ENCODE data around the gene TOMM40. TPM values are rescaled to one million over a fixed set of nuclear protein-coding genes. Genes with fewer than 3 reads are reported as not detected.

Gene TOMM40
- polyA plus RNA-seq, 1 experiment: 21.7 TPM

DNA sequence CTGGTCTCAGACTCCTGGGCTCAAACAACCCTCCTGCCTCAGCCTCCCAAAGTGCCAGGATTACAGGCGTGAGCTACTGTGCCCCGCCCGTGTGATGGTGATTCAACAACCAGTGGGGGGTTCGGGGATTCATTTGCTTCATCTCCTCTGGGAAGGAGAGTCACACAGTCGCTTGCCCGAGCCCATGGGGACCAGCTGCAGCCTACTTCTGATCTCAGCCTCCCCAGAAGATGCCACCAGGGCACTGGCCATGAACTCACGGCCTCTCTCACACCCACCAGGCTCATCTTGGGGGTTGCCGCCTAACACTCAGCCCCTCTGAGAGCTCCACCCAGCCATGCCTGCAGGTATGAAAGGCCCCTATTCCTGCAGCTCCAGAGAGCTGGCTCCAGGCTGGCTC lies 6.8 kb downstream of the TOMM40 start:
- Histone ChIP-seq H3K4me3 (ENCODE audit: low read depth, low read length) (no peak overlapping the region), H3K27me3 (ENCODE audit: control insufficient read depth, insufficient read depth, low read length) (no peaks in the 10 kb centered on the region), H3K27ac (ENCODE audit: low read depth, low read length) (no peak overlapping the region), H3K9me3 (ENCODE audit: control insufficient read depth, insufficient read depth, low read length) (no peaks in the 10 kb centered on the region)
- ChIA-PET POLR2A (no interaction called here), CTCF (no interaction called here)
- TF ChIP-seq, protein P1, sequence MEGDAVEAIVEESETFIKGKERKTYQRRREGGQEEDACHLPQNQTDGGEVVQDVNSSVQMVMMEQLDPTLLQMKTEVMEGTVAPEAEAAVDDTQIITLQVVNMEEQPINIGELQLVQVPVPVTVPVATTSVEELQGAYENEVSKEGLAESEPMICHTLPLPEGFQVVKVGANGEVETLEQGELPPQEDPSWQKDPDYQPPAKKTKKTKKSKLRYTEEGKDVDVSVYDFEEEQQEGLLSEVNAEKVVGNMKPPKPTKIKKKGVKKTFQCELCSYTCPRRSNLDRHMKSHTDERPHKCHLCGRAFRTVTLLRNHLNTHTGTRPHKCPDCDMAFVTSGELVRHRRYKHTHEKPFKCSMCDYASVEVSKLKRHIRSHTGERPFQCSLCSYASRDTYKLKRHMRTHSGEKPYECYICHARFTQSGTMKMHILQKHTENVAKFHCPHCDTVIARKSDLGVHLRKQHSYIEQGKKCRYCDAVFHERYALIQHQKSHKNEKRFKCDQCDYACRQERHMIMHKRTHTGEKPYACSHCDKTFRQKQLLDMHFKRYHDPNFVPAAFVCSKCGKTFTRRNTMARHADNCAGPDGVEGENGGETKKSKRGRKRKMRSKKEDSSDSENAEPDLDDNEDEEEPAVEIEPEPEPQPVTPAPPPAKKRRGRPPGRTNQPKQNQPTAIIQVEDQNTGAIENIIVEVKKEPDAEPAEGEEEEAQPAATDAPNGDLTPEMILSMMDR (IDR thresholded peaks at IDR 0.05; ENCODE audit: low read depth, low read length): no peak
- no peak for DNase-seq (ENCODE audit: low read depth, low spot score)

DNA sequence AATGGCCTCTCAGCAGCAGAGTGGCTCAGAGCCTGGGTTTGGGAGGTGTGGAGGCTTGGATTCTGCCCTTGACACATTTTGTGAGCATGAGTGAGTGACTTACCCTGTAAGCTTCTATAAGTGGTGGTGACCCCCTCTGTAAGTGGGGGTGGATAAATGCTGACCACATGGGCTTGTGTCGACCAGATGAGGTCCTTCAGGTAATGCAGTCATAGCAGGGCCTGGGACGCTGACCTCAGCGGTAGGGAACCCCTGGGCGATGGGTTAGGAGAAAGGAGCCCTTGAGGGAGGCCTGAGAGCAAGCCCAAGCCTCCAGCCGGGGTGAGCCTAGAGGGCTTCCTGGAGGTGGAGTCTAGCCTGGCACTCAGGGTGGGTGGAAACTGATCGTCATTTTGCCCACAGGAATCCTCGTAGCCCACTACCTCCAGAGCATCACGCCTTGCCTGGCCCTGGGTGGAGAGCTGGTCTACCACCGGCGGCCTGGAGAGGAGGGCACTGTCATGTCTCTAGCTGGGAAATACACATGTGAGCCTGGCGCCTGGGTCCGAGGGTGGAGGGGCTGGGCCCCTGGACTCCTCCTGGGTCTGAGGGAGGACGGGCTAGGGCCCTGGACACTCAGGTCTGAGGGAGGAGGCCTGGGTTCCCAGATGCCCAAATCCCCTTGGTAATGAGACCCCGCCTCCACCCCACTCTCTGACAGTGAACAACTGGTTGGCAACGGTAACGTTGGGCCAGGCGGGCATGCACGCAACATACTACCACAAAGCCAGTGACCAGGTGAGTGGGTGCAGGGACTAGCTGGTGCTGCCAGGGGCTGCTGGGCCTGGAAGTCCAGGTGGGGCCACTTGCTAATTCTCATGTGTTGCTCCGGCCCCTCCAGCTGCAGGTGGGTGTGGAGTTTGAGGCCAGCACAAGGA lies 9.5 kb downstream of the TOMM40 start:
- TF ChIP-seq, protein P1 (IDR thresholded peaks at IDR 0.05; ENCODE audit: low read depth, low read length): no peak
- Histone ChIP-seq H3K9me3 (ENCODE audit: control insufficient read depth, insufficient read depth, low read length) (no peaks in the 10 kb centered on the region), H3K4me3 (ENCODE audit: low read depth, low read length) (no peak overlapping the region), H3K27ac (ENCODE audit: low read depth, low read length) (no peak overlapping the region), H3K27me3 (ENCODE audit: control insufficient read depth, insufficient read depth, low read length) (peaks cover 5% of the 10 kb centered on the region)
- ChIA-PET CTCF (interaction anchor here (0.6 to 0.8 kb wide), 2 partner anchors 36 to 52 kb away, joined by 3 to 8 read pairs; no protein-coding TSS in a partner anchor), POLR2A (no interaction called here)
- no peak for DNase-seq (ENCODE audit: low read depth, low spot score)

DNA sequence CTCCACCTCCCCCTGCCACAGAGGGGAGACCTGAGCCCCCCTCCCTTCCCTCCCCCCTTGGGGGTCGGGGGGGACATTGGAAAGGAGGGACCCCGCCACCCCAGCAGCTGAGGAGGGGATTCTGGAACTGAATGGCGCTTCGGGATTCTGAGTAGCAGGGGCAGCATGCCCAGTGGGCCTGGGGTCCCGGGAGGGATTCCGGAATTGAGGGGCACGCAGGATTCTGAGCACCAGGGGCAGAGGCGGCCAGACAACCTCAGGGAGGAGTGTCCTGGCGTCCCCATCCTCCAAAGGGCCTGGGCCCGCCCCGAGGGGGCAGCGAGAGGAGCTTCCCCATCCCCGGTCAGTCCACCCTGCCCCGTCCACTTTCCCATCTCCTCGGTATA lies 12.2 kb downstream of the TOMM40 start:
- POLR2A ChIA-PET: interaction anchor here (0.5 kb wide), 1 partner anchor 12 kb away, joined by 3 read pairs; no protein-coding TSS in a partner anchor
- TF ChIP-seq, protein P1 (IDR thresholded peaks at IDR 0.05; ENCODE audit: low read depth, low read length): no peak
- peaks cover 9% of the 10 kb centered on the region for H3K27me3 ChIP-seq (ENCODE audit: control insufficient read depth, insufficient read depth, low read length)
- H3K27ac ChIP-seq (ENCODE audit: low read depth, low read length): no peak overlapping the region
- no peaks in the 10 kb centered on the region for H3K9me3 ChIP-seq (ENCODE audit: control insufficient read depth, insufficient read depth, low read length)
- H3K4me3 ChIP-seq (ENCODE audit: low read depth, low read length): no peak overlapping the region
- DNase-seq (ENCODE audit: low read depth, low spot score): no peak
- CTCF ChIA-PET: interaction anchor here (0.6 to 4.5 kb wide), 6 partner anchors 8 to 119 kb away, joined by 4 to 101 read pairs (median 8); partner anchors contain the start of genes APOC1 and CLPTM1

DNA sequence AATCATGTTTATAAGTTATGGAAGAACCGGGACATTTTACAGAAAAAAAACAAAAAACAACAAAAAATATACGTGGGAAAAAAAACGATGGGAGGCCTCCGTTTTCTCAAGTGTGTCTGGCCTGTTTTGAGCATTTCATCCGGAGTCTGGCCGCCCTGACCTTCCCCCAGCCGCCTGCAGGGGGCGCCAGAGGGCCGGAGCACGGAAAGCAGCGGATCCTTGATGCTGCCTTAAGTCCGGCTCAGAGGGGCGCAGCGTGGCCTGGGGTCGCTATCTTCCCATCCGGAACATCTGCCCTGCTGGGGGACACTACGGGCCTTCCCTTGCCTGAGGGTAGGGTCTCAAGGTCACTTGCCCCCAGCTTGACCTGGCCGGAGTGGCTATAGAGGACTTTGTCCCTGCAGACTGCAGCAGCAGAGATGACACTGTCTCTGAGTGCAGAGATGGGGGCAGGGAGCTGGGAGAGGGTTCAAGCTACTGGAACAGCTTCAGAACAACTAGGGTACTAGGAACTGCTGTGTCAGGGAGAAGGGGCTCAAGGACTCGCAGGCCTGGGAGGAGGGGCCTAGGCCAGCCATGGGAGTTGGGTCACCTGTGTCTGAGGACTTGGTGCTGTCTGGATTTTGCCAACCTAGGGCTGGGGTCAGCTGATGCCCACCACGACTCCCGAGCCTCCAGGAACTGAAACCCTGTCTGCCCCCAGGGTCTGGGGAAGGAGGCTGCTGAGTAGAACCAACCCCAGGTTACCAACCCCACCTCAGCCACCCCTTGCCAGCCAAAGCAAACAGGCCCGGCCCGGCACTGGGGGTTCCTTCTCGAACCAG lies 12.8 kb downstream of the TOMM40 start:
- TF ChIP-seq, protein P1 (IDR thresholded peaks at IDR 0.05; ENCODE audit: low read depth, low read length): peak; percentile 98
- no peak for DNase-seq (ENCODE audit: low read depth, low spot score)
- no peak overlapping the region for H3K4me3 ChIP-seq (ENCODE audit: low read depth, low read length)
- no peak overlapping the region for H3K27ac ChIP-seq (ENCODE audit: low read depth, low read length)
- CTCF ChIA-PET: interaction anchor here (0.6 to 4.5 kb wide), 9 partner anchors 8 to 436 kb away, joined by 3 to 101 read pairs (median 4); partner anchors contain the start of genes APOC1 and CLPTM1
- H3K9me3 ChIP-seq (ENCODE audit: control insufficient read depth, insufficient read depth, low read length): no peaks in the 10 kb centered on the region
- POLR2A ChIA-PET: interaction anchor here (1.1 kb wide), 1 partner anchor 51 kb away, joined by 3 read pairs; the partner anchor contains the start of gene CLPTM1
- peaks cover 9% of the 10 kb centered on the region for H3K27me3 ChIP-seq (ENCODE audit: control insufficient read depth, insufficient read depth, low read length)
